ELR (cell line): ENCODE data around the gene CPNE6.
A peak's percentile ranks its signal among the peaks of the same experiment; 100 is the strongest.

Experiments
- DNase-seq: peaks from one replicate; pipeline ENCODE4 v3.0.0-alpha.2; 2015; ENCODE audit warnings: low read depth

Gene CPNE6

DNA sequence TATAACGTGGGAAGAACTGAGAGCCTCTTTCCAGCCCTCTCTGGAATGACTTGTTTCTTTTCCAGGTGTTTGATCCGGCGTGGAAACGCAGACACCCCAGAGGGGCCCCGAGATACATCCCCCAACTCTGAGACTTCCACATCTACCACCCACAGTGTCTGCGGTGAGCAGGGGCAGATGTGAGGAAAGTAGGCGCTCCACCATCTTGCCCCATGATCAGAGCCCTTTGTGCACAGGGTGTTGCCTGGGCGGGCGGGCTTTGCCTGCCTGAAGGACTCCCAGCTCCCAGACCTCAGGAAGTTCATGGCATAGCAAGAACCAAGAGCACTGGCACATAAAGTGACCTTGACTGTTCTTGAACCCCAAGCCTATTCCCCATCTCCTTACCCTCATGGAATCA lies 16.7 kb upstream of the CPNE6 start:
- DNase-seq: no peak

GRCh38 chr14:24055971-24056799 lies 15.2 kb upstream of the CPNE6 start:
- DNase-seq: no peak

DNA sequence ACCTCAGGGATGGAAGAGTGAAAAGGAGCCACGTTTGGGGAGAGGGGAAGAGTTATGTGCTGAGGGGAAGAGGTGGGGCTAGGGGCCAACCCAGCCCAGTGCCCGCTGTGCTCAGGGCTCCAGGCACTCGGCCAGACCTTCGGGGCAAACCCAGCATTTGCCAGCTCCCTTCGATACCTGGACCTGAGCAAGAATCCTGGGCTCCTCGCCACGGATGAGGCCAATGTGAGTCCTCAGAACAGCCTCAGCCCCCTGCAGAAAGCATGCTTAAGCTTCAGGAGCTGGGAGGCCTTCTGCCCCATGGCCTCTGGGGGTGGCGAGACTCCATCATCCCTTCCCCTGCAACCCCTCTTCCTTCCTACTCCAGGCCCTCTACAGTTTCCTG lies 14.6 kb upstream of the CPNE6 start:
- no peak for DNase-seq

GRCh38 chr14:24057271-24057670 lies 14.1 kb upstream of the CPNE6 start:
- no peak for DNase-seq

DNA sequence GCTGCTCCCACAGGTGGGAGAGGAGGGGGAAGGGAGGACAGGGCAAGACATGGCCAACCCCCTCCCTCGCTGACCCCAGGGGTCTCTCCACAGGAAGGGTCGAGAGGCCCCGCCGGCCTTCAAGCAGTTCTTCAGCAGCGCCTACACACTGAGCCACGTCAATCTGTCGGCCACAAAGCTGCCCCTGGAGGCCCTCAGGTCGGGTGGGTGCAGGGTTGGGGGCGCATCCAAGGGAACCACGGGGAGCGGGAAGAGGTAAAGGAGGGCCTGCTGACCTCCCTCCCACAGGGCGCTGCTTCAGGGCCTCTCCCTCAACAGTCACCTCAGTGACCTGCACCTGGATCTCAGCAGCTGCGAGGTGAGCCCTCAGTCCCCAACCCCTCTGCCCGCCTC lies 13.5 kb upstream of the CPNE6 start:
- DNase-seq: no peak

GRCh38 chr14:24058260-24058950 lies 13.0 kb upstream of the CPNE6 start:
- DNase-seq: peak; percentile 78

DNA sequence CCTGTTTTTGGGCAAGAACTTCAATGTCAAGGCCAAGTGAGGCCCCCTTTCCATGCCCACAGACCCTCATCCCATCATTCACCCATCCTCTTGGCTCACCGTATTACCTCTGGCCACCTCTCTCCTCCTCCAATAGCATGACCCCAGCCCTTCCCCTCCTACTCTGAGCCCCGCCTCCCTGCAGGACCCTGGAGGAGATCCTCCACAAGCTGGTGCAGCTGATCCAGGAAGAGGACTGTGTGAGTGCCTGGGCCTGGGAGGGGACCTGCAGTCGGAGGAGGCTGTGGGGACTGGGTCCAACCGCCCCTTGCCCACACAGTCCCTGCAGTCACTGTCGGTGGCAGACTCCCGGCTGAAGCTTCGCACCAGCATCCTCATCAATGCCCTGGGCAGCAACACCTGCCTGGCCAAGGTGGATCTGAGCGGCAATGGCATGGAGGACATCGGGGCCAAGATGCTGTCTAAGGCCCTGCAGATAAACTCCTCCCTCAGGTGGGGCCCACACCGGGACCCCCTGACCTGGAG lies 12.3 kb upstream of the CPNE6 start:
- no peak for DNase-seq

DNA sequence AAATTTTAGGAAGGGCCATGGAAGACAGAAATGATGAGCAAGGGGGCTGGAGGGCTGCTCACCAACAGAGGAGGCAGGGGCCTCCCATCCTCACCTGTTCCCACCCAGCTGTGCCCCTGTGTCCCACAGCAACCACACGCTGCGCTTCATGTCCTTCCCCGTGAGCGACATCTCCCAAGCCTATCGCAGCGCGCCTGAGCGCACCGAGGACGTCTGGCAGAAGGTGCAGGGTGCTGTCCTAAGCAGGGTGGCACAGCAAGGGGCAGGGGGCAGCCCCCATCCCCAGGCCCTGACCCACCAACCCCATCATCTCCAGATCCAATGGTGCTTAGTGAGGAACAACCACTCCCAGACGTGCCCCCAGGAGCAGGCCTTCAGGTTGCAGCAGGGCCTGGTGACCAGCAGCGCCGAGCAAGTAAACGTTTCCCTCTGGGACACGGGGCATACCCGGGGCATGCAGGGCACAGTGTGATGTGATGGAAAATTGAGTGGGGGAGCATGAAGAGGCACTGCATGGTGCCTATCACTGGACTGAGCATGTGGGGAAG lies 11.4 kb upstream of the CPNE6 start:
- no peak for DNase-seq

DNA sequence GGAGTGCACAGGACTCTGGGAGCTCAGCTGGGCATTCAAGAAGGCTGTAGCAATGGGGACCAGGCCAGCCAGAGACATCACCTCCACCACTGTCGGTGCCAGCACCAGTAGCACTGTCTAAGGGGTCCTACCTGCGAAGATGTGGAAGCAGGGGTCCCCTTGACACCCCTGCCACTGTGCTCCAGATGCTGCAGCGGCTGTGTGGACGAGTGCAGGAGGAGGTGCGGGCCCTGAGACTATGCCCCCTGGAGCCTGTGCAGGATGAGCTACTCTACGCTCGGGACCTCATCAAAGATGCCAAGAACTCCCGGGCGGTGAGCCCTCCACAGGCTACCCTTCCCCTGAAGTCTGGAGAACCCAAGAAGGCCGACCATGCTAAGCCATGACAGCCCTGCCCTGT lies 10.9 kb upstream of the CPNE6 start:
- DNase-seq: no peak

DNA sequence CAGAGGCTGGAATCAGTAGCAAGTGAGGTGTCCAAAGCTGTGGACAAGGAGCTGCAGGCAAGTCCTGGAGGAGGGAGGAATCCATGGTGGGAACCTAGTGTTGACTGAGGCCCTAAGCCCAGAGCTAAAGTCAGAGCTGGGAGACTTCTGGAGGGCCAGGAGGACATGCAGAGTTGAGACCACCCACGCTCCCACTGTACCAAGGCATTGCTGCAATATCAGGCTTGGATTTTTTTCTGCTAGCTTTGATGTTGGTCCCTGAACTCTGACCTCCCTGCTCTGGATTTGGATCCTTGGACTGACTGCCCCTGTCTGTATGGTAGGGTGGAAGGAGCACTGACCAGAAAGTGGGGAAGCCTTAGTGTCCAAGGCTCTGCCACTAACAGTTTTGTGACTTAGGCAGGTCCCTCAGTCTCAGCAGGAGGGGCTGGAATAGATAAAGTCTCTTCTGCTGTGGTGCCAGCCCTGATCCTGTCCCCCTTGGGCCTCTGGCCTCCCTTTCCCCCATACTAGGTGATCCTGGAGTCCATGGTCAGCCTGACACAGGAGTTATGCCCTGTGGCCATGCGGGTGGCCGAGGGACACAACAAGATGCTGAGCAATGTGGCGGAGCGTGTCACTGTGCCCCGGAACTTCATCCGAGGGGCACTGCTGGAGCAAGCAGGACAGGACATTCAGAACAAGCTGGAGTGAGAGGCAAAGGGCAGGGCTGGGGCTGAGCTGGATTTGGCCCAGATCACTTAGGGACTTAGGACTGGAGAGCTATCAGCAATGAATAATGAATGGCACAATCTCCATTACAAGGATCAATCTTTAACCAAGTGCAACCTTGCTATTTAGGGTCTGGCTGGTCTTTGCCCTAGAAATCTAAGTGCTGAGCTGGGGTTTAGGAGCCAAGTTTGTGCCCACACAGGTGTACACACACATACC lies 10.1 kb upstream of the CPNE6 start:
- DNase-seq: no peak

DNA sequence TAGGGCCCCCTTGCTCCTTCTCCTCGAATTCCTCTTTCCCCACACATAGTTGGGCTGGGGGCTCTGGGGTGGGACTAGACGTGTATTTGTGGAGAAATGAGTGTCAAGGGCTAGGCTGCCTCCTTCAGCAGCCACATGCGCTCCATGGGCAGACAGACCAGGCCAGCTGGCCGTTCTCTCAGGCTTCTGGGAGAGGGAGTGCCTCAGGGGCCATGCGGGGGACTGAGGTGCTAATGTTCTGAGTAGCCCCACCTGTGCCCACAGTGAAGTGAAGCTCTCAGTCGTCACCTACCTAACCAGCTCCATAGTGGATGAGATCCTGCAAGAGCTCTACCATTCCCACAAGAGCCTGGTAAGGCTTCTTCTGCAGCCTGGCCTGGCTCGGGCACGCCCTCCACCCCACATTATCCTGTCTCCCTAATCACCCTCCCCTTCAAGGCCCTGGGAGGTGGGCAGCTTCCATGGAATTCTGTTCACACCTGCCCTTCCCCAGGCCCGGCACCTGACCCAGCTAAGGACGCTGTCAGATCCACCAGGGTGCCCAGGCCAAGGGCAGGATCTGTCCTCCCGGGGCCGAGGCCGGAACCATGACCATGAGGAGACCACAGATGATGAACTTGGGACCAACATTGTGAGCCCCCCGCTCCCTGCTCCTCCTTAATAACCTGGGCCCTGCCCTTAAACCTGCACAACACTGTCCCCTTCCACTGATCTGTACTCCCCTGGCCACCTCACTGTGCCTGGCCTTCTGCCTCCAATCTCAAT lies 9.0 kb upstream of the CPNE6 start:
- DNase-seq: no peak

- DNase-seq: no peak
These were observed 8.0 kb upstream of the CPNE6 start for GRCh38 chr14:24063263-24063836.

- DNase-seq: no peak
These were observed 7.1 kb upstream of the CPNE6 start for GRCh38 chr14:24064091-24064795.

- no peak for DNase-seq
These were observed 6.5 kb upstream of the CPNE6 start for GRCh38 chr14:24064856-24065255.

- DNase-seq: no peak
These were observed 6.0 kb upstream of the CPNE6 start for GRCh38 chr14:24065408-24065807.

DNA sequence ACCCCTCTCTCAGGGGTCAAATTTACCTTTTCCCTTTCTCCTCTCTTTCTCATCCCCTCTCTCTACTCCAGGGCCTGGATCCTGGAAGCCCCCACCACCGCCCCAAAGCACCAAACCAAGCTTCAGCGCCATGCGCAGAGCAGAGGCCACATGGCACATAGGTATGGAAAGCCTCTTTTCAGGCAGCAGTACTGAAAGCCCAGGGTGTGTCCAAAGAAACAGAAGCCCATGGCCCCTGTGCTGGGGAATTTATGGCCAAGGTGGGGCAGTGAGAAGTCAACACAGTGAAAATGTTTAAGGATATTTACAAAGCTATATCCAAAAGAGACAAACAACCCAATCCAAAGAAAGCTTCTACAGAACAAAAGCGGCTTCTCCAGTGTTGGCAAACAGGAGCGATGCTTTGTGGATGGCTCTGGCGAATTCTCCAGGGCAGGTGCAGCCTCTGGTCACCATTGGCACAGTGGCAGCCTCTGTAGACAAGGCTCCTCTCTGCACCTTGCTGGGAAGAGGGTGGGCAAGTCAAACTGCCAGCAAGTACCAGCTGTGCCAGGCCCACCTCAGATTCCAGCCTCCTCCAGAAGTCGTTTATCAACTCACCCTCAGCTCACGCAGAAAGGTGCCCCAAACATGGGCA lies 4.7 kb upstream of the CPNE6 start:
- DNase-seq: no peak

GRCh38 chr14:24067133-24068082 lies 4.0 kb upstream of the CPNE6 start:
- DNase-seq: no peak

- DNase-seq: no peak
These were observed 2.5 kb upstream of the CPNE6 start for GRCh38 chr14:24068711-24069410.
